Medulla oblongata (tissue), 1 donor: ENCODE results near the gene RNF4.
"Not testable (repeated sequence)": the region's sequence is repeated elsewhere in the genome, so short reads cannot be mapped to it uniquely, and the experiment has no call there.

Experiments used
- DNase-seq: peaks from one replicate; pipeline ENCODE4 v3.0.0-alpha.2; 2015; ENCODE audit errors: extremely low spot score

RNF4 gene

DNA sequence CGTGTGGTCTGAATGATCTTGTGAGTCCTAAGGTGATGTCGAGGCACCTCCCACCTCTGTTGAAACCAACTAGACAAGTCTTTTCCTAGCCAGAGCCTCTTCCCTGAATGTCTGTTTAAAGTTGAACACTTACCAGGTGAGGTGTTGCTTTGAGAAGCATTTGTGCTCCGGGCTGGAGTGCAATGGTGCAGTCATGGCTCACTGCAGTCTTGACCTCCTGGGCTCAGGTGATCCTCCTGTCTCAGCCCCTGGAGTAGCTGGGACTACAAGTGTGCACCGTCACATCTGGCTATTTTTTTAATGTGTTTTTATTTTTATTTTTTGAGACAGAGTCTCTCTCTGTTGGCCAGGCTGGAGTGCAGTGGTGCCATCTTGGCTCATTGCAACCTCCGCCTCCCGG, 18.1 kb downstream of the RNF4 start:
- DNase-seq: no peak

DNA sequence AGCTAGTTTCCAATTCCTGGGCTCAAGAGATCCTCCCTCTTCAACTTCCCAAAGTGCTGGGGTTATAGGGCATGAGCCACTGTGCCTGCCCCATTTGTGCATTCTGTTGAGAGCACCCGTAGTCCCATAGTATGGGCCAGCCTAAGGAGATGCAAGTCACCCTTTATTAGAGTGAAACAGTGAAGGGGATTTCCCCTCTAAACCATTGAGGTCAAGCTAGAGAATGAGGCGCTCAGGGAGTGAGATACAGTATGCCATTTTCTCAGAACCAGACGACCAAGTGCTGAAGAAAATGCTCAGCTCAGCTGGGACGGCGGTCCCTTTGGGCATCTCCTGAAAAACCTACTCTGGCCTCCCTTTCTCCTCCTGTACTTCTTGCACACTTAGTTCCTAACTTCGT, 18.7 kb downstream of the RNF4 start:
- DNase-seq: no peak

DNA sequence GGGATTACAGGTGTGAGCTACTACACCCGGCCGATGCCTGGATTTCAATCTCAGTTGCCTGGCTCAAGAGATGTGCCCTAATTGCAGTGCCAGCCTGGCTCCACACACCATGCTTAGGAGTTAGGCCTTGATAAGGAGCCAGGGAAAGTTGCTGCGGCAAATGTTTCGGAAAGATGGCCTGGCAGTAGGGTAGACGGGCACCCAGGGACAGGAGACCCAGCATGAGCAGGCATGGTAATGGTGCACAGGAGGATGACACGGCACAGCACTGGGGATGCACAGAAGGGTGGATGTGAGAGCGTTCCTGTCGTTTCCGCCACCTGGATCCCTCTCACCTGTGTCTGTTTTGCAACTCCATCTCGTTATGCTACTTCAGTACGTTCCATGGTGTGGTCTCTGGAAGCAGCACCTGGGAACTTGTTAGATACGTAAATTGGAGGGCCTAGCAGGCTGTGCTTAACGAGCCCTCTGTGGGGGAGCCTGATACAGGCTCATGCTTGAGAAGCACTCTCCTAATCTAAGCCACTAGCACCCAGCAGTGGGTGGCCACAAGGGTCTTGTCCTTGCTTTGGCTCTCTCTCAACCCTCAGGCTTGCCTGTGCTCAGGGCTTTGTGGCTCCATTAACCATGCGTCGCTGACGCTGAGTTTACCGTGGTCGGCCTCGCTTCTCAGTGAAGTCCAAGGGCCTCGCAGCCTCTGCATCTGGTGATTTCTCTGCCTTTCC, 20.3 kb downstream of the RNF4 start:
- DNase-seq: no peak

DNA sequence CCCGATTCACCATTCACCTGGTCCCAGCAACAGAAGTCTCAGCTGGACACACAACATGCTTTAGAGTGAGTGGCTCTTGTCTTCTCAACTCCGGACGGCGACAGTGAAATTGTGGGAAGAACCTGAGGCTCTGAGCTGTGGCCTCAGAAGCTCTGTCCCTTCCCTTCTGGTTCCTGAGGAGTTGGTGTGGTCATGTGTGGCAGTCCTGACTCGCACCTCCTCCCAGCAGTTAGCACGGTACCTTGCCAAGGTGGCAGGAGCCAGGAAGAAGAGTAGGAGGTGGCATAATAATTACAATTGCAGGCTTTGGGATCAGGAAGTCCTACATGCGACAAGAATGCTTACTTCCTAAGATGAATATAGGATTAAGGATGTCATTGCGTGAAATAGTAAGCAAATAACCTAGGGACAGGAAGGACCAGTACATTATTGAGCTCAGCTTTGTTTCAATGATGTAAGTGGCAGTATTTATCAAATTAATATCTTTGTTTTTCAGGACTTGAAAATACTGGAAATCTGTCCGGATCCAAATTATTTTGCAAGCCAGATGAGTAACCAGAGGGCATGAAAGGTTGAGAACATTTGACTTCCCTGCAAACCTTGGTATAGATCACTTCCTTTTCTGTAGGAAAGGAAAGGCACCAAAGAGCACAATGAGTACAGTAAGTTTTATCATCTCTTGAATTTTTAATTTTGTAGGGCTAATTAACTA, 21.1 kb downstream of the RNF4 start:
- no peak for DNase-seq

DNA sequence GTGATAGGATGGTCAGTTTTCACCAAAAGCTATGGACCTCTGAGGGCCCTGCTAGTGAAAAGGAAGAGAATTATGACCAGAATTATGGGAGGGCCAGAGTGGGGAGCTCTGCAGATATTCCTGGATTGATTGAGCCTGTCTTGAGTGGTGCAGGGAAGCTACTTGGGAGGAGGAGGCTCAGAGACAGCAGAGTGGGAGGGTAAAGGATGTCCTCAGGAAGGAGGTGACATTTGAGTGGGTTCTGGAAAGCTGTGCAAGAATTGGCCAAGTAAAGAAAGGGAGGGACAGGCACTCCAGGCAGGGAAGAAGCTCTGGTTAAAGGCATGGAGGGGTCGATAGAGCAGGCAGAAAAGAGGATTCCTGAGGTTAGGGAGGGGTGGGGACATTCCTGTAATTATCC, 24.1 kb downstream of the RNF4 start:
- DNase-seq: no peak

DNA sequence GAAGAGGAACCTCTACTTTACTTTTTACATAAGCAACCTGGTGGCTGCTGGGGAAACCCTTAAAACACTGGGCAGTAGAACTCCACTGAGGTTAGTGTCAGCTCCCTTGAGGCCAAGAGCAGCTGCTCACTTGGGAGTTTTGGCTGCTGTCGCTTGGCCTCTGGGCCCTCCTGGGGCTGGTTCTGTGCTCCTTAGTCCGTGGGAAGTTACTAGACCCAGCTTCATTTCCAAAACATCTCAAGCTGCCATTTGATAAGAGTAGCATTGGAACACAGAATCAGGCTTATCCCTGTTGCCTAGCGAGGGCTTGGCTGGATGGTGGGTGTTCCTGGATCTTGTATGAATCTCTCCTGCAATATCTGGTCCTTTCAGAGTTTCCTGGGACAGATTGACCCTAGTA, 26.1 kb downstream of the RNF4 start:
- DNase-seq: no peak

DNA sequence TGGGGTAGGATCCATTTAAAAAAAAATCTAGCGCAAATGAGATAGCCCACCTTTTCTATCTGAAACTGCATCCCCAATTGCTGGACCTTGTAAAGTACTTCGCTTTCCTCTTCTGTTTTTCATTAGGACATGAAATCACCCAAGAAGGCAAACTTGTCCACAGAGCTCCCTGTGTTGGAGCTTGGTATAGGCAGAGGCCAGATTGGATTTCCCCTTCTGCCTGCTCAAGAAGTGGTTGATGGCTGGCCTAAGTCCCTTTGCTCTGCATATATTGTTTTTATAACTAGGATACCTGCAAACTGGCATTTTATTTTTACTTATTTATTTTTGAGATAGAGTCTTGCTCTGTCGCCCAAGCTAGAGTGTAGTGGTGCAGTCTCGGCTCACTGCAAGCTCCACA, 28.4 kb downstream of the RNF4 start:
- DNase-seq: no peak

DNA sequence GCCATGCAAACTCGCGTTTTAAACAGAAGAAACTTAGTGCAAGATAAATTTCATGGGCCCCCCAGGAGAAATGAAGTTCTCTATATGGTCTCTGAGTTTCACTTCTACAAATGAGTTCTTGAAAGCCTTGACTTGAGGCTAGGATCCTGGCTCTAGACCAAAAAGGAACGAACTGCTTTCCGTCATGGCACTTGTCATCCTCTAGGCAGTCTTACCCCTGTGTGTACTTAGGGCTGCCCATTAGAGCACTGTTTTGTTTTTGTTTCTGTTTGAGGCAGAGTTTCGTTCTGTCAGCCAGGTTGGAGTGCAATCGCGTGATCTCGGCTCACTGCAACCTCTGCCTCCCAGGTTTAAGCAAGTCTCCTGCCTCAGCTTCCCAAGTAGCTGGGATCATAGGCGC, 29.0 kb downstream of the RNF4 start:
- peak; percentile 86 for DNase-seq

DNA sequence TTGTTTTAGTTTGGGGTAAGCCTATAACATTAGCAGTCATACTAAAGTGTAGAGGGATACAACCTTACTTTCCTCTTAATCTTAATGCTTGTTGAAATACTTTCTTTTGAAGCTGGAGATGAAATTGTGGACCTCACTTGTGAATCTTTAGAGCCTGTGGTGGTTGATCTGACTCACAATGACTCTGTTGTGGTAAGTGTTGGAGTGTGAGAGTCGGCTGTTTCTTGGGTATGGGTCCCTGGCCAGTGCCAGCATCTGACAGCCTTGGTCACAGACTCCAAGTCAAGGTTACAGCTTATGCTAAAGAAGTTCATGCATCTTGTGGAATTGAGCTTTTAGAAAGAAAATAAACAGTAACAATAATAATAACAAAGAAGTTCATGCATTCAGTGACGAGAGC, 31.6 kb downstream of the RNF4 start:
- no peak for DNase-seq

DNA sequence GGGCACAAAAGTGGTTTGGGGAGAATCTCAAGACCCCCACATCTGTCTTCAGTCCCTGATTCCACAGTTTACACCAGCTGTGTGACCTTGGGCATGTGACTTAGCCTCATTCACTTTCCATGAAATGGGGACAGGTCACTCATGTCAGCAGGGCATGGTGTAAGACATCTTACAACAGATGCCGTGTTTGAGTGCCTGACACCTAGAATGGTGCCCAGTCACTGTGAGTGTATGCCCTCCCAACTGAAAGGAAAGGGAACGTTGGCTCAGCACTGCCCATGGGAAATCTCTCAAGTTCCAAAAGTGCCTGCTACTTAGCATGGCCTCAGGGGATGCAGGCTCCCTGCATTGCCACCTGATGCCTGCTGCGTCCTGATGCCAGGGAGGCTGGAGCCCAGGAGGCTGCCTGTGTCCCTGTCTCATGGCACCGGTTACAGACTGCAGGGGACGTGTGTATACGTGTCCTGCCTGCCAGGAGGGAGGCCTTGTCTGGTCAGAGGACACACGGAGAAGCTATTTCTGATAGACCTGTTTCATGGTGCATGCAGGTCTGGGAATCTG, 32.2 kb downstream of the RNF4 start:
- no peak for DNase-seq

DNA sequence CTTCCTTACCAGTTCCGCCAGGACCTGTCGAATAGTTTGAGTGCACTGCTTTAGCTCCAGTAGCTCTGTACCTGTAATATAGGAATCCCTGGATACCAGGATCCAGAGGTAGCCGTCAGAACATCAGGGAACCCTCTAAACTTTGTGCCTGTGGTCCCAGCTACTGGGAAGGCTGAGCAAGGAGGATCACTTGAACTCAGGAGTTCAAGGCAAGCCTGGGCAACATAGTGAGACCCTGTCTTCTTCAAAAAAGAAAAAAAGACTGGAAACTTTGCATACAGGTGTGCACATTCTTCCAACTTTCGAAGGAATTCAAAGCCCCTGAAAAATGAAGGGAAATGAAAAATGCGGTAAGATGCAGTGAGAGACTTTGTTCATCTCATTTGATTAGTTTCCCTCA, 34.9 kb downstream of the RNF4 start:
- no peak for DNase-seq

DNA sequence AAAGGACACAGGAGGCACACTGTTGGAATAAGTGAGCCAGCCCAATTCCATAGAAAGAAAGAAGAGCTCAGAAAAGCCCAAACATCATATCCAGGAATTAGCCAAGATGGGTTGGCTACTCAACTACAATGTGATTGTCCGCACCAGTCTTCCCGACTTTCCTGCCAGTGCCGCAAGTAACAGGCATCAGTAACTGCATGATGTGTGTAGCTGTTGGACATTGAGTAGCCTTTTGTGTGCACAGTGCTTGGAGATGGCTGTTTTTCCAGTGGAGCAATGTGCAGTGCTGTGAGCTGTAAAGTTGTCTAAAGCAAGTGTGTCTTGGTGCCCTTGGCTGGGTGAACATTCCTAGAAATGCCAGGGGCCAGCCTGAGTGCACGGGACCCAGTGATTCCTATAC, 38.4 kb downstream of the RNF4 start:
- no peak for DNase-seq

DNA sequence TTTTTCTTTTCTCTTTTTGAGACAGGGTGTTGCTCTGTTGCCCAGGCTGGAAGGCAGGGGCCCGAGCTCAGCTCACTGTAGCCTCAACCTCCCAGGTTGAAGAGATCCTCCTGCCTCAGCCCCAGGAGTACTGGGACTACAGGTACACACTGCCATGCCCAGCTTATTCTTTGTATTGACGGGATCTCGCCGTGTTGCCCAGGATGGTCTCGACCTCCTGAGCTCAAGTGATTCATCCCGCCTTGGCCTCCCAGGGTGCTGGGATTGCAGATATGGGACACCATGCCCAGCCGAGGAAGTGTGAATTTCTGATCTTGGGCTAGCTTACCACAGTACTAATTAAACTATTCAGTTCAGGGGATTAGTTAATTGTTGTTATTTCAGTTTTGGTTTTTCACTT, 38.9 kb downstream of the RNF4 start:
- DNase-seq: no peak

DNA sequence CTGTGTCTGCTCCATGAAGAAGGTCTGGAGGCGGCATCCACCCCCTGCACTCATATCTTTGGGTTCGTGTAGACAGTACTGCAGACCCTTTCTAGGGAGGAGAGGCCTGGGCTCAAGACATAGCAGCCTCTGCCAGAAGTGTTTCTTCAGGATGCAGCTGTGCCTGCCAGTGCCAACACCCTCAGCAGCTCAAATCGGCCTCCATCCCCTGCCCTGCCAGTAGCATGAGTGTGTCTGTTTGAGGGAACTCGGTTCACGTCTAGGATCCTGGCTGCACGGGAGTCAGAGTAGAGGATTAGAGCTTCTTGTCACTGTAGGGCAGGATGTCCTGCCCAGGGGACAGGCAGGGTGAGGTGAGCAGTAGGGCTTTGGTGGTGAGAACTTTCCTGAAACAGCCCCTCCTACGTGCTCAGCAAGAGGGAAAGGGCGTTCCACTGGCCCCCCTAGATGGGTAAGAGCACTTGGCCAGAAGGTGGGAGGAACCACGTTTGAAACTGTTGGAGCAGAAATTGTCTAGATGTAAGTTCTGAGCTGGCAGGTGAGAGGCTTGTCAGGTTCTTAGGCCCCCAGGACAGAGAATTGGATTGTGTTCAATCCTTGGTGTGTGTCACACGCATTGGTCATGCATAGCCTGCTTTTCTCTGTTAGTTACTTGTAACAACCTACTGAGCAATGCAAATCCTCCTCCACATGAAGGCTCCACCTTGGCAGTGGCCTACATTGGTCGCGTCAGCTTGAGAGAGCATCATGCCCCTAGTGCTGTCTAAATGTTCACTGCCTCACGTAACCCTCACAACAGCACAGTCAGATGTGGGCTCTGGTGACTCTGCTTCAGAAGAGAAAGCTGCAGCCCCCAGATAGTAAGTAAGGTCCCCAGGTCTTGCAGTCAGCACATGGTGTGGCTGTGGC, 41.7 kb downstream of the RNF4 start:
- no peak for DNase-seq

DNA sequence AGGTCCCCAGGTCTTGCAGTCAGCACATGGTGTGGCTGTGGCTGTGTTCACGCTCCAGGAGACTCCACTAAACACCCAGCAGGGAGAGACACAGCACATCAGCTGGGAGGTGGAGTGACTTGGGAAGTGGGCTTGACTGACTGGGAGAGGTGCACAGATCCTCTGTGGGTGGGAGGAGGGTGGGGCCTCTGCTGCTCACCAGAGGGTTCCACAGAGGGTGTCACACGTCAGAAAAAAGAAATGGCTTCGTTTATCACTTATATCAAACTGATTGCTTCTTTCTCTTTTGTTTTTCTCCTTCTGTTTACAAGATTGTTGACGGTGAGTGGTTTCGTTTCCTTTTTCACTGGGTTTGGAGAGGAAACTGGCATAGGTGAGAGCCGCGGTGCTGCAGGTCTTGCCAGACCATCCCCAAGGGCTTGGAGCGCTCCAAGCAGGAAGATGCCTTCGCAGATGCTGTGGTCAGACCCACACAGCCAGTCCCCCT, 42.8 kb downstream of the RNF4 start:
- DNase-seq: no peak

DNA sequence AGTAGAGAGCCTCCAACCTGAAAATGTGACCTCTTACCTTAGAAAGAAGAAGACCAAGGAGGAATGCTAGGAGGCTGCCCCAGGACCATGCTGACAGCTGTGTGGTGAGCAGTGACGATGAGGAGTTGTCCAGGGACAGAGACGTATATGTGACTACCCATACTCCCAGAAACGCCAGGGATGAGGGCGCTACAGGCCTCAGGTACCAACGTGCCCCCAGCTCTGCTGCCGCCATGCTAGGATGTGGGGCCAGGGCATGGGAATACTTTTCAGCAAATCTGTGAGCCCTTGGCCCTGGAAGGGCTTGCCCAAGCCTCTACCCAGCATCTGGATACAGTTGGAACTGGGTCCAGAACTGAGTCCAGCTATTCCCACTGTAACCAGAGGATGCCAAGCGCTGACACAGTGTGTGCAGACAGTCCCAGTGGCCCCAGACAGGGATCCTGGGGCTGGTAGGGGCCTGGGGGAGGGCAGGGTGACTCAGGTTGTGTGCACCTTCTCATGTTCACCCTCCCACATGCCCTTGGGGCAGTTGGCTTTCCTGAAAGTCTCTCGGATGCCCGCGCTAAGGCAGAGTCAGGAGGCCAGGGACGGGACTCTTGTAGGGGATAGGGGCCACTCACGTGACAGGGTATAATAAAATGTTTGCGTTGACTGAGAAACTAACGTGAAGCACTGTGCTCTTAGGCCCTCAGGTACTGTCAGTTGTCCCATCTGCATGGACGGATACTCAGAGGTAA, 43.7 kb downstream of the RNF4 start:
- DNase-seq: no peak

DNA sequence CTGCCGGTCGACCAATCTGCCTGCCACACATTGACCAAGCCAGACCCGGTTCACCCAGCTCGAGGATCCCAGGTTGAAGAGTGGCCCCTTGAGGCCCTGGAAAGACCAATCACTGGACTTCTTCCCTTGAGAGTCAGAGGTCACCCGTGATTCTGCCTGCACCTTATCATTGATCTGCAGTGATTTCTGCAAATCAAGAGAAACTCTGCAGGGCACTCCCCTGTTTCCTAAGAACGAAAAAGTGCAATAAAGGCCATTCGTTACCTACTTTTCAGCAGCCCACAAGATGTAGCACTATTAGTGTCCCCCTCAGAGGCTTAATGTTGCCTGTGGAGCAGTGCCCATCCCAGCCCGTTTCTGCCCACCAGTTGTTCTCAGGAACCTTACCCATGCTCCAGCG, 45.3 kb downstream of the RNF4 start:
- DNase-seq: not testable (repeated sequence)

DNA sequence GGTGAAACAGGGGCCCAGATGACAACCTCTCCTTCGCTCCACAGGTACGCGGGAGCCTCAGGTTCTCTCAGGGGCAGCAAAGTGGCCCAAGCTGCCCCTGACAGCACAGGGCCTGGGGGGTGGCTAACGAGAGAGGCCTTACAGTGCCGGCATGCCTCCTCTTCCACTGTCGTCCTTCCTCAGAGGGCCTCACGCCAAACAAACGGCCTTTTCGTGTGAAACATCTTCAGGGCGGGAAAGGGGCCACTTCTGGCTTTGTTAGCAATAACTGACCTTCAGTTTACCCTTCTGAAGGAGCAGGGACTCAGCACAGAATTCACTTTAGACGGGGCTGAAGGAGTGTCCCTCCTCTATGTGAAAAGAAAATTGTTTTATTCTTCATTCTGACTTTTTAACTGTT, 46.0 kb downstream of the RNF4 start:
- not testable (repeated sequence) for DNase-seq

DNA sequence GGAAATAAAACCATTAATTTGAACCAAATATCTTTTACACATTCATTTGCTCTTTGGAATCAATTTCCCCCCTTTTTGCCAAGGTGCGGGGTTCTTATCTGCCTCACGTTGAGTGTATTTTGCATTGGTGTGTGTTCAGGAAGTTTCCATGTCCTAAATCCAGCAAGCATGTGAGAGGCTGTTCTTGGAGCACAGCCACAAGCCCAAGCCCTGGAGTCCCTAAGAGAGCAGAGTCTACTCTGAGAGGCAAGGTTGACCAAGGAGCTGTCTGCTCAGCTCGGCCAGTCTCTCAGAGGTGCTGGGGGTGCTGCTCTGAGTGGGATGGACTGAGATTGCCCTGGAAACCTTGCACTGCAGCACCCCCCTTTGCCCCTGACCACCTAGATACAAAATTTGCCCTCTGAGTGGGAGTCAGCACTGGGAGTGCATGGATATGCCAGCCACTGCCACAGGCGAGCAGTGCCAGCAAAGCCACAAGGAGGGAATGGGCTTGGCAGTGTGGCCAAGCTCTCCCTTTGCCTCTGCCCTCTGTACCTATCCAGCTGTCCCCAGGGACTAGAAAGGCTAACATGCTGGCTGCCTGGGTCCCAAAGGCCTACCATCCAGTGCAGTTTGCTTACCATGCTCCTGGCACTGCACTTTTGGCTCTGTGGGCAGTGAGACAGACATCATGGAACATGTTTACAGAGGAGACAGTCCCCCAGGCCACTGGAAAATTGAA, 47.1 kb downstream of the RNF4 start:
- peak; percentile 37 for DNase-seq

DNA sequence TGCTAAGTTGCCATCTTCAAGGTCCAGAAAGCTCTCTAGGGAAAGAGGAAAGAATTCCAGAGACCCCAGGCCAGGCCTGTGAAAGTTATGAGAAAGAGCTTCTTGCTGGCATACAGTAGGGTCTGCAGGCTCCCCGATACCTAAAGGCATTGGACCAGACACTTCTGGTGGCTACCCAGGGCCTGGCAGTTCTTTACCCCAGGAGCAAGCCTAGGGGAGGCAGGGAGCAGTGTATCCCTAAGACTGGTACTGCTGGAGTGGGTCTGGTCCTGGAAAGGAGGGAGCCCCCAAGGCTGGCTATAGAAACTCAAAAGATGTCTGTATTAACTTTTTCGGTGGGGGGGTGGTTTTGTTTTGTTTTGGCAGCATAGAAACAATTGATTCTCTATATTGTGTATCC, 47.7 kb downstream of the RNF4 start:
- DNase-seq: no peak

DNA sequence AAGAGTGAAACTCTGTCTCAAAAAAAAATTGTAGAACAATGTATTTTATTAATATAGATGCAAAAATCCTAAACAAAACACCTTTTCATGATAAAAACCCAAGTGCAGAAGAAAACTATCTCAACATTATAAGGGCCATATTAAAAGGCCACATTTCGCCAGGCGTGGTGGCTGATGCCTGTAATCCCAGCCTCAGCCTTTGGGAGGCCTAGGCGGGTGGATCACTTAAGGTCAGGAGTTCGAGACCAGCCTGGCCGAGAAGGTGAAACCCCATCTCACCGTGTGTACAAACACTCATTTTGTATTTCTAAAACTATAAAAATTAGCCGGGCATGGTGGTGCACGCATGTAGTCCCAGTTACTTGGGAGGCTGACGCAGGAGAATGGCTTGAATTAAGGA, 57.7 kb downstream of the RNF4 start:
- no peak for DNase-seq
